Mucosa of descending colon (tissue), 3 donors: ENCODE measurements around the gene MYO16. TPM values are rescaled to one million over a fixed set of nuclear protein-coding genes. Genes with fewer than 3 reads are reported as not detected.

ENCODE experiments used
- ATAC-seq: fragments of 200-7000 bp; cut with Tn5 transposase; one replicate; pipeline ENCODE4 v1.9.1; 2020; ENCODE audit warnings: mild to moderate bottlenecking, moderate library complexity
- DNase-seq, 3 donors: peaks; one replicate each; pipeline ENCODE4 v3.0.0-alpha.2; 2020
- H3K36me3 ChIP-seq: fragments of 200-600 bp; one replicate; pipeline ENCODE4 v1.8.0; 2021; ENCODE audit warnings: low read depth, mild to moderate bottlenecking
- H3K4me1 ChIP-seq: fragments of 200-600 bp; one replicate; pipeline ENCODE4 v1.8.0; 2021; ENCODE audit warnings: low read depth, mild to moderate bottlenecking
- H3K4me3 ChIP-seq: fragments of 200-600 bp; one replicate; pipeline ENCODE4 v1.8.0; 2021; ENCODE audit warnings: mild to moderate bottlenecking
- H3K9me3 ChIP-seq: fragments of 200-600 bp; one replicate; pipeline ENCODE4 v1.8.0; 2021; ENCODE audit warnings: mild to moderate bottlenecking
- CTCF ChIP-seq: fragments of 200-600 bp; IDR thresholded peaks from one replicate; pipeline ENCODE4 v1.8.0; 2022; ENCODE audit warnings: antibody characterized with exemption, mild to moderate bottlenecking
- intact Hi-C, 2 donors: fragments of 100-400 bp; cut with DNase I in 1 of 2; cut with micrococcal nuclease in 1 of 2; formaldehyde crosslinking; loops; one replicate each; pipeline versions ENCODE4 v1.11.0 to v1.11.1; 2022; cut with DNase I, micrococcal nuclease
- total RNA-seq, 3 donors: library from RNA; stranded (reverse); fragmentation: NEBNext Ultra II Directional in 2 of 3; extraction: Animal tissue kit (Norgen Biotek cat#: 25700) in 2 of 3; gene quantifications; one replicate each; pipeline versions ENCODE4 v1.2.1 to v1.2.4, GENCODE V29; 2021 to 2023
- donor health status: DM: no; HTN: no; CAD: no; lungs with moderate emphysema.
- donor health status: DM: no; HTN: no; CAD: no.
- donor health status: DM: no; HTN: yes; CAD: no.

The MYO16 gene
- total RNA-seq, 3 donors from 2014 or later = 0.06 TPM; not detected in 2

DNA sequence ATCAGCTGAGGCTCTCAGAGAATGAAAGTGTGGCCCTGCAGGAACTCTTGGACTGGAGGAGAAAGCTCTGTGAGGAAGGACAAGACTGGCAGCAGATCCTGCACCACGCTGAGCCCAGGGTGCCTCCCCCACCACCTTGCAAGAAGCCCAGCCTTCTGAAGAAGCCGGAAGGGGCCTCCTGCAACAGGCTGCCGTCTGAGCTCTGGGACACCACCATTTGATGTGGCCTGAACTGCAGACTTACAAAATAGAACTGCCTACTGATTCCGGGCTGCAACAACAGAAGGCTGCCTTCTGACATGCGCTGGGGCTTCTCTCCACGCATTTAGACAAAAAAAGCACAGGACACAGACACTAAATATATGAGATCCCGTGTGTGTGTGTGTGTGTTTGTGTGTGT is 577.2 kb downstream of the MYO16 start:
- DNase-seq (no peak), ATAC-seq (no peak)
- no peak for TF ChIP-seq CTCF
- Histone ChIP-seq H3K9me3 (no peaks in the 10 kb centered on the region), H3K4me3 (no peak overlapping the region), H3K36me3 (no peaks in the 10 kb centered on the region), H3K4me1 (no peaks in the 10 kb centered on the region)
- intact Hi-C loops = no loop called here

DNA sequence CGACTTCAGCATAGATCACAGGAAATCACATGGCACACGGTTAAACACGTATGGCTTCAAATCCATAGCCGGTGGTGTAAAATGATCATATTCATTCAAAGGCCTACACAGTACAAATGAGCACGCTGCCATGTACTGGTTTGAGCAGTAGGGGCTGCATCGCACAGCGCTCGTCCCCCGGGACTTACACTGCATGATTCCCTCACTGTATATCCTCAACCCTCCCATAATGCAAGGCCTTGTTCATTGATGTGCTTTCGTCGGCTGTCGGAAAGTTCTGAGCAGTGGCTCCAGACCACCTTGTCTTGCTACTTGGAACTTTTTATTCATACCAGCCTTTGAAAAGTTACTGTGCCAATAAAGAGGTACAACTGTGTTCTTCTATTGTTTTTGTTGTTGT is 578.2 kb downstream of the MYO16 start:
- no peak for DNase-seq
- no peak overlapping the region for H3K4me3 ChIP-seq
- no peak for TF ChIP-seq CTCF
- H3K9me3 ChIP-seq = no peaks in the 10 kb centered on the region
- ATAC-seq = no peak
- H3K36me3 ChIP-seq = no peaks in the 10 kb centered on the region
- intact Hi-C loops = no loop called here
- H3K4me1 ChIP-seq = no peaks in the 10 kb centered on the region

DNA sequence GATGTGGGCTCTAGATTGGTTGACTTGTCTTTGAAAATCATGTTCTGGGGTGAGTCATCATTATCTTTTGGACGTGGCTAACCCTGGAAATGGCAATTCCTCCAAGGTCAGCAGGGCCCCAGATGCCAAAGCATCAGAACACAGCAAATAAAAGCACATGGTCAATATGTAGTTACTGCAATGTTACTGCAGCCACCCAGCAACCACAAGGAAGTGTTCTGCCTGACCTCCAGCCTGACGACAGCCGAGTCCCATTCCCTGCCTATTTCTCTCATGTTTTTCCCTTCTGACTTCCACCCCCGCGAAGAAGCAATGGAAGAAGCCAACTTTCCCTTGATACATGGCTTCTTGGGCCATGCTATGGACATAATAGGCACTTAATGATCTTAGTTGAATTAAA is 579.1 kb downstream of the MYO16 start:
- ATAC-seq (no peak), DNase-seq (no peak)
- Histone ChIP-seq H3K4me1 (no peaks in the 10 kb centered on the region), H3K9me3 (no peaks in the 10 kb centered on the region), H3K36me3 (no peaks in the 10 kb centered on the region), H3K4me3 (no peak overlapping the region)
- intact Hi-C loops = no loop called here
- TF ChIP-seq CTCF = no peak

DNA sequence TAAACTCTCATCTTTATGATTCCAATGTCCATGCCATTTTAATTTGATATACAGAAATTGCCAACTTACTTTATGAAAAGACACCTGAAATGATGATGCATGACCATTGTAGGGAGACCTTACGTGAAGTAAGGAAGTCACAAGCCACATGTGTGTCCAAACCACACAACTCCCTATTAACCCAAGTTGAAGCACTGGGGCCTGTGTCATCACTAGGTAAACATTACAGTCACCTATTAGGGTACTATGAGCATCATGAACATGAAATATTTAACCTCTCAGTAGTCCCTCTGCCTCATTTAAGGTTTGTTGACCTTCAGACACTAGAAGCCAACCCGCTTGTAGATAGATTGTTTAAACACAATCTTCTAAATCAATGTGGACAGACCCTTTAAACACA is 580.1 kb downstream of the MYO16 start:
- Histone ChIP-seq H3K4me1 (no peaks in the 10 kb centered on the region), H3K4me3 (no peak overlapping the region), H3K9me3 (no peaks in the 10 kb centered on the region), H3K36me3 (no peaks in the 10 kb centered on the region)
- TF ChIP-seq CTCF = no peak
- intact Hi-C loops = no loop called here
- DNase-seq (no peak), ATAC-seq (no peak)

- ATAC-seq = no peak
- no peaks in the 10 kb centered on the region for H3K4me1 ChIP-seq
- H3K36me3 ChIP-seq = no peaks in the 10 kb centered on the region
- H3K4me3 ChIP-seq = no peak overlapping the region
- DNase-seq = no peak
- no peaks in the 10 kb centered on the region for H3K9me3 ChIP-seq
- intact Hi-C loops = no loop called here
- no peak for TF ChIP-seq CTCF
These were observed 582.2 kb downstream of the MYO16 start for GRCh38 chr13:109211616-109212015.

DNA sequence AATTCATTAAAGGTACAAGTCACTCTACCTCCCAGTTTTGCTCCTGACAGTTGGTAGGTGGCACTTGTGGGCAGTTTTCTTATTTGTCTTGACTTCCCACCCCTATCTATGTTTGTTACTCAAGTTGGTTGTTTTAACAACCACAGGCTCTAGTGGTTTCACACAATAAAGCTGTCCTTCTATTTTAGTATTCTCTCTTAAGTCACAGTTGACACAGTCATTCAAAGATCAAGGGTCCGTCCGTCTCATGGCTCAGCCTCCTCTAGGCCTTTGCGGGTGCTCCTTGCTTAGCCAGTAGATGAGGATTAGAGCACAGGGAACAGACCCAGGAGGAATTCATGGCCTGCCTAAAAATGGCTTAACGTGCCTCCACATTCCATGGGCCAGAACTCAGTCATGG is 583.2 kb downstream of the MYO16 start:
- no peaks in the 10 kb centered on the region for H3K4me1 ChIP-seq
- intact Hi-C loops = no loop called here
- no peak overlapping the region for H3K4me3 ChIP-seq
- ATAC-seq = no peak
- DNase-seq = no peak
- no peaks in the 10 kb centered on the region for H3K9me3 ChIP-seq
- no peaks in the 10 kb centered on the region for H3K36me3 ChIP-seq
- TF ChIP-seq CTCF = no peak
